HG03280 (cell line): ENCODE data around the gene UIMC1.

Experiments used
- ATAC-seq: cut with Tn5 transposase; IDR thresholded peaks from one replicate; pipeline ENCODE4 v1.9.1; 2021; ENCODE audit warnings: mild to moderate bottlenecking, moderate library complexity; ENCODE audit not compliant: unreplicated experiment

UIMC1 gene

GRCh38 chr5:176956756-176957155 lies 49.8 kb downstream of the UIMC1 start:
- ATAC-seq: no peak

- ATAC-seq: no peak
Observed at GRCh38 chr5:176955895-176956294, 50.7 kb downstream of the UIMC1 start.

- no peak for ATAC-seq
Observed at GRCh38 chr5:176954050-176954449, 52.5 kb downstream of the UIMC1 start.

GRCh38 chr5:176952531-176953193 lies 53.9 kb downstream of the UIMC1 start:
- no peak for ATAC-seq

GRCh38 chr5:176948458-176948857 lies 58.1 kb downstream of the UIMC1 start:
- no peak for ATAC-seq

GRCh38 chr5:176947847-176948246 lies 58.7 kb downstream of the UIMC1 start:
- no peak for ATAC-seq

- ATAC-seq: no peak
Observed at GRCh38 chr5:176944268-176944667, 62.3 kb downstream of the UIMC1 start.

GRCh38 chr5:176943816-176944215 lies 62.8 kb downstream of the UIMC1 start:
- no peak for ATAC-seq

GRCh38 chr5:176941951-176942350 lies 64.6 kb downstream of the UIMC1 start:
- no peak for ATAC-seq

- ATAC-seq: no peak
Observed at GRCh38 chr5:176938472-176938871, 68.1 kb downstream of the UIMC1 start.

- no peak for ATAC-seq
Observed at GRCh38 chr5:176935017-176935416, 71.6 kb downstream of the UIMC1 start.

- ATAC-seq: no peak
Observed at GRCh38 chr5:176934309-176934930, 72.2 kb downstream of the UIMC1 start.

GRCh38 chr5:176929654-176930053 lies 76.9 kb downstream of the UIMC1 start:
- ATAC-seq: no peak

GRCh38 chr5:176927562-176927961 lies 79.0 kb downstream of the UIMC1 start:
- ATAC-seq: no peak

GRCh38 chr5:176922817-176923216 lies 83.8 kb downstream of the UIMC1 start:
- no peak for ATAC-seq

GRCh38 chr5:176921714-176922113 lies 84.9 kb downstream of the UIMC1 start:
- ATAC-seq: no peak

- no peak for ATAC-seq
Observed at GRCh38 chr5:176918613-176919012, 88.0 kb downstream of the UIMC1 start.

GRCh38 chr5:176916337-176916736 lies 90.2 kb downstream of the UIMC1 start:
- no peak for ATAC-seq

- no peak for ATAC-seq
Observed at GRCh38 chr5:176915906-176916305, 90.7 kb downstream of the UIMC1 start.

GRCh38 chr5:176912115-176912514 lies 94.5 kb downstream of the UIMC1 start:
- ATAC-seq: no peak

GRCh38 chr5:176908675-176909368 lies 97.8 kb downstream of the UIMC1 start:
- no peak for ATAC-seq

GRCh38 chr5:176906796-176907195 lies 99.8 kb downstream of the UIMC1 start:
- no peak for ATAC-seq
